ENCODE measurements around the gene FBXO48. TPM values are rescaled to one million over a fixed set of nuclear protein-coding genes. Genes with fewer than 3 reads are reported as not detected.

Gene FBXO48
- total and polyA plus RNA-seq, 2 of the 8 experiments (the other 6 are each of a cell fraction or from before 2014, with no cell fraction given) = 1.1 to 1.5 TPM

- TF ChIP-seq EP300 (IDR thresholded peaks at IDR 0.05; ENCODE audit: borderline replicate concordance in 1 of 2, low read depth in 2 of 2, low read length in 2 of 2) (no peak), EGR1 (IDR thresholded peaks at IDR 0.05; ENCODE audit: borderline replicate concordance, low read depth, low read length) (no peak), USF2 (IDR thresholded peaks at IDR 0.05; ENCODE audit: low read length) (no peak), MAFK (IDR thresholded peaks at IDR 0.05; ENCODE audit: low read depth, low read length) (no peak)
These were observed 34.1 kb downstream of the FBXO48 start (continued) for GRCh38 chr2:68432696-68433658.
